Epithelial cell of esophagus (primary cell): ENCODE data around the gene IKZF5.
A peak's percentile ranks its signal among the peaks of the same experiment; 100 is the strongest.

Experiments used
- DNase-seq: peaks from one replicate; pipeline ENCODE4 v3.0.0; 2010; ENCODE audit warnings: low read depth
- H3K4me3 ChIP-seq: 2 replicates; pipeline ENCODE4 v1.5.1; 2011; ENCODE audit warnings: mild to moderate bottlenecking, low read length, control low read depth
- CTCF ChIP-seq: IDR thresholded peaks from 2 replicates; pipeline ENCODE4 v1.5.1; 2011; ENCODE audit warnings: low read depth, mild to moderate bottlenecking, low read length, control low read depth, inconsistent platforms; ENCODE audit not compliant: insufficient read depth; ENCODE audit errors: missing control alignments

The IKZF5 gene

GRCh38 chr10:123008355-123009104 lies at the start of gene IKZF5, which contains the start of gene ACADSB:
Gene IKZF5 (minus strand): TSS chr10:123008795. CDS start chr10:122998625, 10,170 bp downstream.
Gene ACADSB (plus strand): TSS chr10:123009006. CDS start chr10:123009030, 24 bp downstream.
- DNase-seq = peak; percentile 99
- no peak for TF ChIP-seq CTCF
- peak within 1 kb of the TSS; percentile 93 for H3K4me3 ChIP-seq

GRCh38 chr10:123057968-123058367 lies 49.4 kb upstream of the IKZF5 start:
- no peak overlapping the region for H3K4me3 ChIP-seq
- TF ChIP-seq CTCF = no peak
- no peak for DNase-seq

GRCh38 chr10:123045961-123046731 lies 37.6 kb upstream of the IKZF5 start:
- H3K4me3 ChIP-seq = no peak overlapping the region
- no peak for DNase-seq
- TF ChIP-seq CTCF = no peak

GRCh38 chr10:123044391-123044790 lies 35.8 kb upstream of the IKZF5 start:
- TF ChIP-seq CTCF = no peak
- DNase-seq = peak; percentile 25
- no peak overlapping the region for H3K4me3 ChIP-seq

GRCh38 chr10:123043409-123043925 lies 34.9 kb upstream of the IKZF5 start:
- TF ChIP-seq CTCF = peak; percentile 93
- peak; percentile 82 for DNase-seq
- no peak overlapping the region for H3K4me3 ChIP-seq

GRCh38 chr10:123042708-123043408 lies 34.3 kb upstream of the IKZF5 start:
- DNase-seq = no peak
- no peak for TF ChIP-seq CTCF

More at GRCh38 chr10:123042708-123043408, 34.3 kb upstream of the IKZF5 start:
- no peak overlapping the region for H3K4me3 ChIP-seq
